ENCODE results near the gene SPEG.

The SPEG gene

GRCh38 chr2:219515874-219516629 is 81.4 kb downstream of the SPEG start:
- DNase-seq = no peak

DNA sequence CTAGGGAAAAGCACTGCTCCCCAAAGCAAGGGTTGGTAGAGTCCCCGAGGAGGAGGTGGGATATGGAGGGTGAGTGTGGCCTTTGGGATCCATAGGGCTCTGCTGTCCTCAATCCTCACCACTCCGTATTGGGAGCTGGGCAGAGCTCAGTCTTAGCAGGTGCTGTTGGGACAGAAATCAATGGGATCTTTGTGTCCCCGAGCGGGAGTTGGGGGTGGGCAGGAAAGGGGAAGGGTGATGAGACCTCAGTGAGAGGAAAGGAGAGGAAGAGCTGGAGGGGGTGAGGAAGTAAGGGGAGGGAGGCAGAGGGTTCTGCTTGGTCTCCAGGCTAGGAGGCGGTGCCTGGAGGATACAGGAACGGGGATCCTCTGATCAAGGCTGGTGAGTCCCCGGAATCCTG is 82.2 kb downstream of the SPEG start:
- no peak for DNase-seq

DNA sequence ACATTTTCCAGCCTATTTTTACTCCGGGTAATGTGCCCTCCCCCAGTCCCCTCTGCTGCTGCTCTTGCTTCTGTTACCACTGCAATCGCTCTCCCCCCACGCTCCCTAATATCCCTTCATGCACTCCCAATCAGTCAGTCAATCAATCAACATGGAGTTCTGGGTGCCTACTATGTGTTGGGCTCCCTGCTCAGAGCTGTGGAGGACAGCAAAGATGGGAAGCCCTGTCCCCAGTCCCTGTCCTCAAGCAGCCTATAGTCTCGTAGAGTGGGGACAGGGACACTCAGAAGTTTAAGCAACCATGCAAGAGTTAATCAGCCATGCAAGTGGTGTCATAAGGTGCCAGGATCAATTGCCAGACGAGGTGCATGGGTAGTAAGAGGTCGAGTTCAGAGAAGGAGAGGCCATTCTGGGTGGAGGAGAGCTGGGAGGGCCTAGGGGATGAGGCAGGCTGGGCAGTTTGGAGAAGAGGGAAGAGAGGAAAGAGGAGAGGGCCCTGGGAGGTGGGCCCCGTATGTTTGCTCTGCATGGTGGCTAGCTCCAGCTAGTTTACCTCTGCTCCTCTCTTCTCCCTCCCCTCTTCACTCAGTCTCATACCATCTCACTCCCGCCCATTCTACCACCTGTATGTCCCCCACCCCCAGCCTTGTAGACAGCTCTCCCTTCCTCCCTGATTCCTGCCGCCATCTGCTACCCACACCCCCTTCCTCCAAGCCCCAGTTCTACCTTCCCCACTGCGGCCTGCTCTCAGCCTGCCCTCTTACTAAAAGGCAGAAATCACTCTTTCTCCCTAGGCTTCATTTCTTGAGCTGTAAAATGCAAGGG is 83.5 kb downstream of the SPEG start:
- no peak for DNase-seq

DNA sequence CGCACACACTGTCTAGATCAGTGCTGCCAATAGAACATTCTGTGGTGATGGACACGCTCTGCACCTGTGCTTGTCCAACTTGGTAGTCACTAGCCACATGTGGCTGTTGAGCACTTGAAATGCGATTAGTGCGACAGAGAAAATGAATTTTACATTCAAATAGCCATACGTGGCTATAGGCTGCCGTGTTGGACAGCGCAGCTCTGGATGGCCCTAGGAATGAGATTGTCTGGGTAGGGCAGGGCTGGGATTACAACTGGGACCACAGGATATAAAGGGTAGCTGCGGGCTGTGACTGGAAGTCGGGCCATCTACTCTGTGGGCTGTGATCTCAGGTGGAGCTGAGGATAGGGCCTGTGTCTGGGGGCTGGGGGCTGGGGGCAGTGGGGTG is 84.9 kb downstream of the SPEG start:
- DNase-seq = no peak

DNA sequence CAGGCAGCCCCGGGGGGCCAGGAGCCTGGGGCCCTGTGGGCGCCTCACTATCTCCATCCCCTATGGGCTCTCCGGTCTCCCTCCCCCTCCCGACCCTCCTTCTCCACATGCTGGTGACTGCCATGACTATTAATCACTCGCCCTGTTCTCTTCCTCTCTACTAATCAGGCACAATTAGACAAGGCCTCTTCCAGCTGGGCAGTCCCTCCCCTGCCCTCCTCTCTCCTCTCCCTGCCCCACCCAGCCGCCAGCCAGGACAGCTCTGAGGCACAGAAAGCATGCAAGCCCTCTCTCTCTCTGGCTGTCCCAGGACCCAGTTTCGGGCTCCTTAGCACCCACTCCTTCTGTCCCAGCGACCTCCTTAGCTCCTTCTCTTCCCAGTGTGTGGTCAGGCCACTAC is 85.4 kb downstream of the SPEG start:
- no peak for DNase-seq

DNA sequence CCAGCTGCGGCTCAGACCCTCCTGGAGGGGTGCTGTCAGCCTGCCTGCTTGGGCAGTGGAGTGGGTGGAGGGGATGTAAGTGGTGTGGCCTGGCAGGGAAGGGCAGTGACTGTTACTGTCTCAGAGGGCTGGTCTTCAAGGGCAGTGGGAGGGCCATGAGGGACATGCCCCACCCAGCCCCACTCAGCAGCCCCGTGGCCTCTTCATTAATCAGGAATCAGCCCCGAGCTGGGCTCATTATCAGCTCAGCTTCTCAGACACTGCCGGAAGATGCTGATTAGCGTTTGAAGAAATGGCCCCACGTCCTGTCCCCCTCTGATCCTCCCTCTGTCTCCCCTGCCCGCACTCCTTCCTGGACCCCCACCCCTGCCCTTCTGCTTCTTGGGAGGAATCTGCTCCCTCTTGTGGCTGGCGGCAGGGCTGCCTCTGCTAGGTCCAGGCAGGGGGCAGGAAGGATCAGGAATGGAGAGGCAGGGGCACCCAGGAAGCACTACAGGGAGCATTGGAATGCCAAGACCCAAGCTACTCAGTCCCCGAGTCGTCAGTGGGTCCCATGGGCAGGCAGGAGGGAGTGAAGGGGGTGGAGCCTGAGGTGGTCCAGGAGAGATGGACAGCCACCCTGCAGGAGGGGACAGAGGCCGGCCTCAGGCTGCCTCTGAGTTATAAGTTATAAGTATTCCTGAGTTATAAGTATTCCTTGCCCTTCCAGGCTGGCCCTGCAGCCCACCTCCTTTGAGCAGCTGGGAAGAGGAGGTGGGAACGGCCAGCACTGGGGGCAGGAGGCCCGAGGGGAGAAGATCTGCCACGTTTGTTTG is 86.6 kb downstream of the SPEG start:
- DNase-seq = peak; percentile 25

GRCh38 chr2:219522111-219523030 is 87.7 kb downstream of the SPEG start:
- DNase-seq = no peak

GRCh38 chr2:219523031-219523671 is 88.5 kb downstream of the SPEG start:
- no peak for DNase-seq

DNA sequence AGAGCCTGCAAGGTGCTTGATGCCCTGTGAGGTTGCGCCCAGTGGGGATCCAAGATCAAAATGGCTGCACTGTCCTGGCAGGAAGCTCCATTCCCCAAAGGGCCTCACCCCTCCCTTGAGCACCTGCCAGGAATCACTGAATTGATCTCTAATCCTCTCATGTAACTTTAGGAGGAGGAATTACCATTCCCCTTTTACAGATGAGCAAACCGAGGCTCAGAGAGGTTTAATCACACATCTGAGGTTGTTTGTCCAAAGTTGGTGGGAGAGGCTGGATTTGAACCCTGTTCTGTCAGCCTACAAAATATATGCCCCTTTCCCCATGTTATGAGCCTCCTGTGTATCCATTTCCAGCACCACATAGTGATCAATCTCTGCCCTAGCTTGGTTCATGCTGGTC is 90.2 kb downstream of the SPEG start:
- no peak for DNase-seq

DNA sequence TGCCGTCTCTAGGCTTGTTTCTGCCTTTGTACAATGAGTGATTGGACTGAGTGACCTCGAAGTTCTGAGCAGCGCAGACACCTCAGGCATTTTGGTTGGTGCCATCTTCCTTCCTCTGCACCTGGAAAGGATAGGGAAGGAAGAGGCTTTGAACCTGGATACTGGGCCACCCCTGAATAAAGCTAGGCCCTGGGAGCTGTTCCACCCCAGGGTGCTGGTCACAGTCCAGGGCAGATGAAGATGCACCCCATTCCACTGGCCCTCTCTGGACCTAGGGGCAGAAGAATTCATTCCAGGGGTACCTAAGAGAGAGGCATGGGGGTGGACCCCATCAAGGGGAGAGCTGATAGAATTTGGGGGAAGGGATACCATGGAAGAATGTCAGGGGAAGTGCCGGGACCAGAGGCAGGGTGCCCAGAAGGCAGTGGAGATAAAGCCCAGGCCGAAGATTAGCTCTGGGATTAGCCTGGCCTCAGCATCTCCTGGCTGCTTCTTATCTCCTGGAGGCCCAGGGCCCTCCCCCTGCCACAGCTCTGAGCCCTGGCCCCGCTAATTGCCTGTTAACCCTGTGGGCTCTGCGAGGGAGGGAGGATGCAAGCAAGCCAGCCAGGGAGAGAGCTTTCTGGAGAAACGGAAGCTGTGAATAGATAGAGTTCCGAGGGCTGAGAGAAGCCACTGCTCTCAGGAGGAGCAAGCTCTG is 91.0 kb downstream of the SPEG start:
- no peak for DNase-seq

DNA sequence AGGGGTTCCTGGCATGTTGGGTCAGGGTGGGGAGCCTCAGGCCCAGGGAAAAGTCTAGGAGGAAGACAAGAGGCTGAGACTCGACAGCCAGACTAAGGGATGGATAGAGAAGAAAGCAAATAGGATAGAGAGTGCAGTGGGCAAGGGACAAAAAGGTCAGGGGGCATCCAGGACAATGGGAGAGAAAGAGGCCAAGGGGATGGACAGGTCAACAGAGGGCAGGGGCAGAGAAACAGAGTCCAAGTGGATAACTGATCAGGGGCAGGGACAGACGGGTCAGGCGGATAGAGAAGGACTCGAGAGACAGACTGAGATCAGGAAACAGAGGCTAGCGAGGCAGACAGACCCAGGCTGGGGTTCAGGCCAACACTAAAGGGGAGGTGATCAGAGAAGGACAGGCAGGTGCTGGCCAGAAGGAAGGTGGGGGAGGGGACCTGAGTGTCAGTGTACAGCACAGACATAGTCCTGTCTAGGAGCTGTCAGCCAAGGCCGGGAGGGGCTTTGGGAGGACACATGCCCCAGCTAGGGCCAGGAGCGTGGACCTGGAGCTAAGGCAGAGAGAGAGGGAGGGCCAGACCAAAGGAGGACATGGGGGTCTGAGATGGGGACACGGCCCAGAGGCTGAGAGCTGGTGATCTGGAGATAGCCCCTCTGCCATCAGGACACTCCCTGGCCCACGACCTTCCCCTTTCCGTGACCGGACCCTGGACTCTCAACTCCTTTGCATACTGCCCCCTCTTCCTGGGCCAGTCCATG is 91.9 kb downstream of the SPEG start:
- no peak for DNase-seq

- DNase-seq = no peak
Measured at GRCh38 chr2:219527076-219527394, 92.4 kb downstream of the SPEG start.

DNA sequence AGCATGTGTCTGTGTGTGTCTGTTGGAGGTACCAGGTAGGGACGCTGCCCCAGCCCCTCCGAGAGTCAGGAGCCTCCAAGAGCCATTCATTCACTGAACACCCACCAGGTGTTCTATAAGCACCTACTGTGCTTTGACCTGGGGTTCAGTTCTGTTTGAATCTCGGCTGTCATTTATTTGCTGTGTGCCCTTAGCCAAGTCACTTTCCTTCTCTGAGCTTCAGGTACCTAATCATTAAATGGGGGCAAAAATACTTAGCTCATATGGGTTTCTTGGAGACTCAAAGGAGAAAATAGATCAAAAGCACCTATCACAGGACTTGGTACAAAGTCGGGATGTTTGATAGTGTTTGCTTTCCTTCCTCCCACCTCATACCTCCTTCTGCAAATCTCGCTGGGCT is 92.8 kb downstream of the SPEG start:
- DNase-seq = no peak

GRCh38 chr2:219530048-219530963 is 95.7 kb downstream of the SPEG start:
- peak; percentile 57 for DNase-seq

GRCh38 chr2:219531639-219532377 is 97.2 kb downstream of the SPEG start:
- no peak for DNase-seq

- no peak for DNase-seq
Measured at GRCh38 chr2:219532378-219532649, 97.7 kb downstream of the SPEG start.

DNA sequence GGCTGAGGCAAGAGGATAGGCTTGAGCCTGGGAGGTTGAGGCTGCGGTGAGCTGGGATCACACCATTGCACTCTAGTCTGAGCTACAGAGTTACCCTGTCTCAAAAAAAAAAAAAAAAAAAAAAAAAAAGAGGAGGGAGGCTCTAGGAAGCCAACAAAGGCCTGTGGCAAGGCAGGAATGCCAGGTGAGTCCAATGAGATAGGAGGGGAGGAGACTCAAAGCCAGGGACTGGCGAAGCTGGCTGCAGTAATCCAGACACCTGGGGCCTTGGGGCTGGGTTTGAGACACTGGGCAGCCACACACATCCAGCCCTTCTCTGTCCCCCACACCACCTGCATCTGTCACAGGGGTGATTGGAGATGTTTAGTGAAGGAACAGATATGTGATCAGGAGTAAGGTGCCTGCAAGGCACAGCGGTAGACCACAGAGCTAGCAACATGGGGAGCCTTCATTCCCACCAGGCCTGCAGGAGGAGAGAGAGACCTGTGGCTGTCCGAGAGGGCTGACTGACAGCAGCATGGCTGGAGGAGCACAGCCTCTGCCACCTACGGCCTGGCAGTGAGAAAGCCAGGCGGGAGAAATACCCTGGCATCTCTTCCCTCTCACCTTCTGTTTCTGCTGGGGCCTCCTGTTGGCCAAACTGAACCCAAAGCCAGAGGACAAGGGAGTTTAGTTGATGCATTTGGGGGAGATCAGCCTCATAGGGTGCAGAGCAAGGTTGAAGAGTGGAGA is 99.5 kb downstream of the SPEG start:
- no peak for DNase-seq

GRCh38 chr2:219536425-219536824 is 101.8 kb downstream of the SPEG start:
- no peak for DNase-seq
